GM13977 (cell line): Measurements from ENCODE around the gene ENTREP1.

Experiments used
- DNase-seq: peaks from one replicate; pipeline ENCODE4 v3.0.0; 2012; ENCODE audit warnings: low spot score
- CTCF ChIP-seq: IDR thresholded peaks from 2 replicates; pipeline ENCODE4 v1.5.1; 2012; ENCODE audit warnings: mild to moderate bottlenecking, control low read depth; ENCODE audit not compliant: insufficient read depth; ENCODE audit errors: extremely low read depth, missing control alignments
- in situ Hi-C: fragments of 300-500 bp; cut with MboI; formaldehyde crosslinking; loops from one replicate; pipeline ENCODE4 v1.12.0; 2022; ENCODE audit warnings: low sequenced_read_pairs, low pct_unique_long_range_greater_than_20kb, mixed read lengths, inconsistent platforms; ENCODE audit not compliant: unreplicated experiment

Gene ENTREP1, protein sequence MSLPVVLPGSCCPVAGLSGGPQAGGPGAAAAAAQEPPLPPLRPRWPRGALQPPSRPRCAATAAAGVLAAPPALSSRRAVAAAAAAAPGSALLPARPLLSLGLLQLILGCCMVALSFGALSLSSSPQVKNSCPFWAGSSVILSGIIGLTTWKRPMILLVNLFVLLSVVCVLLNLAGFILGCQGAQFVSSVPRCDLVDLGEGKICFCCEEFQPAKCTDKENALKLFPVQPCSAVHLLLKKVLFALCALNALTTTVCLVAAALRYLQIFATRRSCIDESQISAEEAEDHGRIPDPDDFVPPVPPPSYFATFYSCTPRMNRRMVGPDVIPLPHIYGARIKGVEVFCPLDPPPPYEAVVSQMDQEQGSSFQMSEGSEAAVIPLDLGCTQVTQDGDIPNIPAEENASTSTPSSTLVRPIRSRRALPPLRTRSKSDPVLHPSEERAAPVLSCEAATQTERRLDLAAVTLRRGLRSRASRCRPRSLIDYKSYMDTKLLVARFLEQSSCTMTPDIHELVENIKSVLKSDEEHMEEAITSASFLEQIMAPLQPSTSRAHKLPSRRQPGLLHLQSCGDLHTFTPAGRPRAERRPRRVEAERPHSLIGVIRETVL

DNA sequence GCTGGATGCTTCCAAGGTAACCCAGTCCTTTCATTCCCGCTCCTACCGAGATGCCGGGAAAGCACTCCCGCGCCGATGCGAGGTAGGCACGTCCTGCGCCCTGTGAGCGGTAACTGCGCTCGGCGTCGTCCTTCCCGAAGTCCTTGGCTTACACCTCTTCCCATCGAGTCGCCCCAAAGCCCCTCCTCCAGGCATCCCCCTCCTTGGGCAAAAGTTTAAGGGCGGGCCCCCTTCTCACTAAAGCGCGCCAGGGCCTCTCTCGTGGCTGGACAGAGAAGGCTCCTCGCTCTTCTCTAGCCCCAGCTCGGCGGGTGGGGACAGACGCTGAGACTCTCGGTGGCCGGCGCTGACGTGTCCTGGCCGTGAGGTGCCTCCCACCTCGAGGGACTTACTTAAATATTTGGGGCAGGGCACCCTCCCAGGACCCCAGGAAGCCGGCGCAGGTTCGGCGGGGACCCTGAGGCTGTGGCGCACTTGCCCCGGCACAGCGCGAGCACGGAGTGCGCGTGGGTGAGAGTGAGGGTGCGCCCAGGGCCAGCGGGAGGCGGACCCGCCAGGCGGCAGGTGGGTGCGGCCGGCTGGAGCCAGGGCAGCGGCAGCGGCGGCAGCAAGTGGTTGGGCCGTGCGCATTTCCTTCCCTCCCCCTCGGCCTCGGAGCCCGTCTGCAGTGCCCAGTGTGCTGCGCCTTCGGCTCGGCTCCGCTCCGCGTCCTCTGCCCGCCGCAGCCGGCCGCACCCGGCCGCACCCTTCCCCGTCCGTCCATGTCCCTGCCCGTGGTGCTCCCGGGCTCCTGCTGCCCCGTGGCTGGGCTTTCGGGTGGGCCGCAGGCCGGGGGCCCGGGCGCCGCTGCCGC lies at the start of gene ENTREP1:
ENTREP1 (plus strand) TSS at position 667 of the 853 bp plus-strand sequence; CDS start at position 762, 95 bp downstream.
- in situ Hi-C loops = no loop called here
- TF ChIP-seq CTCF = no peak
- DNase-seq = peak; percentile 45

DNA sequence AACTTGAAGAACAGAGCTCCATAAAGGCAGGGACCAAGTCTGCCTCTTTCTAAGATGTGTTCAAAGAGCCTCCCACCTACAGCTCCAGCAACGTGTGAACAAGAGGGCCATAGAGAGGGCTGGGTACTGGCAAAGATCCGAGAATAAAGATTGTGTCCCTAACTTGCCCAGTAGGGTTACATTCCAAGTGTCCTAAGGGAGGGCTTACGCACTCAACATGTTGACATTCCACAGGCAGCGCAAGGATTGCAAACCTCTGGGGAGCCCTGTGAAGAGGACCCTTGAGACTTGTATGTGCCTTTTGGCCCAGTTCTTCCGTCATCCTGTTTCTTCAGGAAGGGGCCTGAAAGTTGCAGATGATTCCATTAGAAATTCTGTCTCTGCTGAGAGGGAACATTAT lies 48.2 kb upstream of the ENTREP1 start:
- in situ Hi-C loops = no loop called here
- TF ChIP-seq CTCF = no peak
- DNase-seq = no peak

DNA sequence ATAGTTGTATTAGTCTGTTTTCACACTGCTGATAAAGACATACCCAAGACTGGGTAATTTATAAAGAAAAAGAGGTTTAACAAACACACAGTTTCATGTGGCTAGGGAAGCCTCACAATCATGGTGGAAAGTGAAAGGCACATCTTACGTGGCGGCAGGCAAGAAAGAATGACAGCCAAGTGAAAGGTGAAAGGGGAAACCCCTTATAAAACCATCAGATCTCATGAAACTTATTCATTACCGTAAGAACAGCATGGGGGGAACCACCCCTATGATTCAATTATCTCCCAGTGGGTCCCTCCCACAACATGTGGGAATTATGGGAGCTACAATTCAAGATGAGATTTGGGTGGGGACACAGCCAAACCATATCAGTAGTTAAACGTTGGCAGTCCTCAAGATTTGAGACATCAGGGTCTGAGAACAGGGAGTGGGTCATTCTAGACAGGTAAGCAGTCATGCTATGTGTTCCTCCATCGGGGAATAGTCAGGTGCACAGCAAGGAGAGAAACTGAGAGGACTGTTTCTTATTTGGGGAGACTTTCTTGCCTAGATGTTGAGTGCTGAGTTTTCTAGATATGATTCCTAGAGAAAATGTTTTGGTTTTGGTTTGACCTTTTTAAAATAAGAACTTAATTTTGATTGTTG lies 45.8 kb upstream of the ENTREP1 start:
- no peak for TF ChIP-seq CTCF
- DNase-seq = no peak
- in situ Hi-C loops = no loop called here

- DNase-seq = no peak
- in situ Hi-C loops = no loop called here
- no peak for TF ChIP-seq CTCF
Observed at GRCh38 chr9:69279733-69280132, 45.3 kb upstream of the ENTREP1 start.

- in situ Hi-C loops = no loop called here
- no peak for DNase-seq
- TF ChIP-seq CTCF = no peak
Observed at GRCh38 chr9:69283003-69283402, 42.0 kb upstream of the ENTREP1 start.

- TF ChIP-seq CTCF = no peak
- in situ Hi-C loops = no loop called here
- no peak for DNase-seq
Observed at GRCh38 chr9:69292078-69292477, 32.9 kb upstream of the ENTREP1 start.
